ENCODE data around the gene TAGLN.

GRCh38 chr11:117255966-117256365, 56.8 kb downstream of the TAGLN start:
- TF ChIP-seq CTCF (IDR thresholded peaks at IDR 0.05) (no peak), REST (IDR thresholded peaks at IDR 0.05) (no peak), SMC3 (IDR thresholded peaks at IDR 0.05) (no peak), MAX (IDR thresholded peaks at IDR 0.05) (no peak)

Data from A549 (cell line).